ENCODE data around the gene BAIAP3. TPM values are rescaled to one million over a fixed set of nuclear protein-coding genes. Genes with fewer than 3 reads are reported as not detected.

The BAIAP3 gene
- total RNA-seq, 6 experiments from 2014 or later: 5.4 to 7.6 (median 5.8) TPM

DNA sequence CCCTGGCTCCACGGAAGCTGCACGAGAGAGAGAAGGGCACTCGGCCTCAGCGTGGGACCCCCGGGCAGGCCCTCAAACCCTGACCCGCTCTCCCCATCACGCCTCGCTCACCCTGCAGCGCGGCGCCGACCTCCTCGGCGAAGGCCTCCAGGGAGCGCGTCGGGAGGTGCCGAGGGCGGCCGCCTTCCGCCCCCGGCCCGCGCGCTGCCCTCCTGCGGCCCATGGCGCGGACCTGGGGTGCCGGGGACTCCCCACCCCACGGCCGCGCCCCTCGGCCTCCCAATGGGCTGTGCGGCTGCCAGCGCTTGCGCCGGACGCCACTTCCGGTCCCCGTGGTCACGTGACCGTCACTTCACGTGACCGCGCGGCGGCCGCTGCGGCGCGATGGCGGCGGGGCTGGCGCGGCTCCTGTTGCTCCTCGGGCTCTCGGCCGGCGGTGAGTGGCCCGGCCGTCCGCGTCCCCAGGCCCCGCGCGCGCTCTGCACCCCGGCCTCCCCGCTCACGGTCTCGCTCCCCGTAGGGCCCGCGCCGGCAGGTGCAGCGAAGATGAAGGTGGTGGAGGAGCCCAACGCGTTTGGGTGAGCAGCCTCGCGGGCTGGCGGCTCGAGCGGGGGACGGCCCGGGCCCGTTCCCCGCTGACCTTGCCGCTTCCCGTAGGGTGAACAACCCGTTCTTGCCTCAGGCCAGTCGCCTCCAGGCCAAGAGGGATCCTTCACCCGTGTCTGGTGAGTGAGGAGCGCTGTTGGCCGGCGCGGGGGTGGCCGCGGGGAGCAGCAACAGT is 18.3 kb downstream of the BAIAP3 start, which contains the start of the genes GNPTG and TSR3:
TSS of gene GNPTG (plus strand) at position 350 of the 781 bp plus-strand sequence. CDS start at position 385, 35 bp downstream.
TSS of gene TSR3 (minus strand) at position 297 of the 781 bp plus-strand sequence. CDS start at position 223, 74 bp downstream.
- TF ChIP-seq POLR2A (IDR thresholded peaks at IDR 0.05): peak; percentile 62
- TF ChIP-seq, protein P1, sequence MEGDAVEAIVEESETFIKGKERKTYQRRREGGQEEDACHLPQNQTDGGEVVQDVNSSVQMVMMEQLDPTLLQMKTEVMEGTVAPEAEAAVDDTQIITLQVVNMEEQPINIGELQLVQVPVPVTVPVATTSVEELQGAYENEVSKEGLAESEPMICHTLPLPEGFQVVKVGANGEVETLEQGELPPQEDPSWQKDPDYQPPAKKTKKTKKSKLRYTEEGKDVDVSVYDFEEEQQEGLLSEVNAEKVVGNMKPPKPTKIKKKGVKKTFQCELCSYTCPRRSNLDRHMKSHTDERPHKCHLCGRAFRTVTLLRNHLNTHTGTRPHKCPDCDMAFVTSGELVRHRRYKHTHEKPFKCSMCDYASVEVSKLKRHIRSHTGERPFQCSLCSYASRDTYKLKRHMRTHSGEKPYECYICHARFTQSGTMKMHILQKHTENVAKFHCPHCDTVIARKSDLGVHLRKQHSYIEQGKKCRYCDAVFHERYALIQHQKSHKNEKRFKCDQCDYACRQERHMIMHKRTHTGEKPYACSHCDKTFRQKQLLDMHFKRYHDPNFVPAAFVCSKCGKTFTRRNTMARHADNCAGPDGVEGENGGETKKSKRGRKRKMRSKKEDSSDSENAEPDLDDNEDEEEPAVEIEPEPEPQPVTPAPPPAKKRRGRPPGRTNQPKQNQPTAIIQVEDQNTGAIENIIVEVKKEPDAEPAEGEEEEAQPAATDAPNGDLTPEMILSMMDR (IDR thresholded peaks at IDR 0.05): no peak
- WGBS (ENCODE audit: insufficient coverage, low coverage, low lambda C conversion rate, missing lambda C conversion rate): 0% methylated on average over 9 of the region's 98 CpGs
- Histone ChIP-seq H3K9me3 (no peaks in the 10 kb centered on the region), H3K4me1 (peaks cover 0 to 26% (median 12%) of the 10 kb centered on the region in 4 donors), H3K27me3 (no peaks in the 10 kb centered on the region), H3K27ac (peak within 1 kb of the TSS; percentile 40 to 65 (median 57)), H3K36me3 (no peaks in the 10 kb centered on the region), H3K4me3 (peak within 1 kb of the TSS; percentile 98 to 100 (median 100))
- ATAC-seq: peak; percentile 64 to 86 (median 78)
- peak; percentile 83 to 88 (median 88) for DNase-seq
- intact Hi-C loops (cut with DNase I): no loop called here

DNA sequence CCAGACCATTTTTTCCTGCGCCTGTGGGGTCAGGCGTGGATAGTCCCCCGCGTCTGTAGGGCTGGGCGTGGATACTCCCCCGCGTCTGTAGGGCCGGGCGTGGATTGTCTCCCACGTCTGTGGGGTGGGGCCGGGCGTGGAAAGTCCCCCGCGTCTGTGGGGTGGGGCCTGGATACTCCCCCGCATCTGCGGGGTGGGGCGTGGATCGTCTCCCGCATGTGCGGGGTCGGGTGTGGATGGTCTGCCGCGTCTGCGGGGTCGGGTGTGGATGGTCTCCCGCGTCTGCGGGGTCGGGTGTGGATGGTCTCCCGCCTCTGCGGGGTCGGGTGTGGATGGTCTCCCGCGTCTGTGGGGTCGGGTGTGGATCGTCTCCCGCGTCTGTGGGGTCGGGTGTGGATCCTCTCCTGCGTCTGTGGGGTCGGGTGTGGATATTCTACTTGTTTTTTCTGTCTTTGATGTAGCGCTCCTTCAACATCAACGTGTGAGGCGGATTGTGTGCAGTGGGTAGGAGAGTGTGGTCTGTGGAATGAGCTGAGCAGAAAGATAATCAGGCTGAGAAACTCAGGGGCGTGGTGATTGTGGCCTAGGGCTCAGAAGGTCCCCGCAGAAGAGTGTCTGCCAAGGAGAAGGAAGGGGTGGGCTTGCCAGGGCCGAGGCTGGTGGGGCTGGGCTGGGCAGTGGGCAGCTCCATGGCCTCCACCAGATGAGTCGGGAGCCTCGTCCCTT is 21.5 kb downstream of the BAIAP3 start:
- Histone ChIP-seq H3K9me3 (no peaks in the 10 kb centered on the region), H3K36me3 (peaks cover 0 to 6% (median 0%) of the 10 kb centered on the region in 4 donors), H3K27ac (no peak overlapping the region), H3K27me3 (no peaks in the 10 kb centered on the region), H3K4me3 (no peak overlapping the region), H3K4me1 (peaks cover 0 to 26% (median 12%) of the 10 kb centered on the region in 4 donors)
- ATAC-seq (no peak), DNase-seq (no peak)
- intact Hi-C loops (cut with DNase I): no loop called here
- WGBS (ENCODE audit: insufficient coverage, low coverage, low lambda C conversion rate, missing lambda C conversion rate): 90% methylated on average over 22 of the region's 49 CpGs
- TF ChIP-seq, protein P1 (IDR thresholded peaks at IDR 0.05): no peak

DNA sequence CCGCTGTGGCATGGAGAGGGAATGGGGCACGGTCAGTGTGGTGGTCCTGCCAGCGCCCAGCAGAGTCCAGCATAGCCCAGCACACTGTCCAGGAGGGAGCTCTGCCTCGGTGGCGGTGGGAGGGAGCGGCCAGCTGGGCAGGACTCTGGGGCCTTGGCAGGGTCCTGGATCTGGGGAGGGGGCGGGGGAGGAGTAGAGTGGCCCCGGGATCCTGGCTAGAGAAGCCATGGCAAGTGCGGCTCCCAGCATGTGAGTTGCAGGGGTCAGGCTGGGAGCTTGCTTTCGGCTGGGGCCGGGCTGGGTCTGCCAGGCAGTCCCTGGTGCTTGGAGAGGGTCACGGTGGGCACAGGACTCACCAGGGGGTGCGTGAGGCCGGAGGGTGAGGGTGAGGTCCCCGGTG is 22.1 kb downstream of the BAIAP3 start:
- Histone ChIP-seq H3K4me1 (peaks cover 0 to 23% (median 11%) of the 10 kb centered on the region in 4 donors), H3K9me3 (no peaks in the 10 kb centered on the region), H3K36me3 (peaks cover 0 to 10% (median 0%) of the 10 kb centered on the region in 4 donors), H3K27ac (no peak overlapping the region), H3K4me3 (no peak overlapping the region), H3K27me3 (no peaks in the 10 kb centered on the region)
- intact Hi-C loops (cut with DNase I): no loop called here
- TF ChIP-seq POLR2A (IDR thresholded peaks at IDR 0.05): no peak
- TF ChIP-seq, protein P1 (IDR thresholded peaks at IDR 0.05): no peak
- no peak for DNase-seq
- ATAC-seq: no peak
- 90% methylated on average over 2 of the region's 15 CpGs for WGBS (ENCODE audit: insufficient coverage, low coverage, low lambda C conversion rate, missing lambda C conversion rate)

DNA sequence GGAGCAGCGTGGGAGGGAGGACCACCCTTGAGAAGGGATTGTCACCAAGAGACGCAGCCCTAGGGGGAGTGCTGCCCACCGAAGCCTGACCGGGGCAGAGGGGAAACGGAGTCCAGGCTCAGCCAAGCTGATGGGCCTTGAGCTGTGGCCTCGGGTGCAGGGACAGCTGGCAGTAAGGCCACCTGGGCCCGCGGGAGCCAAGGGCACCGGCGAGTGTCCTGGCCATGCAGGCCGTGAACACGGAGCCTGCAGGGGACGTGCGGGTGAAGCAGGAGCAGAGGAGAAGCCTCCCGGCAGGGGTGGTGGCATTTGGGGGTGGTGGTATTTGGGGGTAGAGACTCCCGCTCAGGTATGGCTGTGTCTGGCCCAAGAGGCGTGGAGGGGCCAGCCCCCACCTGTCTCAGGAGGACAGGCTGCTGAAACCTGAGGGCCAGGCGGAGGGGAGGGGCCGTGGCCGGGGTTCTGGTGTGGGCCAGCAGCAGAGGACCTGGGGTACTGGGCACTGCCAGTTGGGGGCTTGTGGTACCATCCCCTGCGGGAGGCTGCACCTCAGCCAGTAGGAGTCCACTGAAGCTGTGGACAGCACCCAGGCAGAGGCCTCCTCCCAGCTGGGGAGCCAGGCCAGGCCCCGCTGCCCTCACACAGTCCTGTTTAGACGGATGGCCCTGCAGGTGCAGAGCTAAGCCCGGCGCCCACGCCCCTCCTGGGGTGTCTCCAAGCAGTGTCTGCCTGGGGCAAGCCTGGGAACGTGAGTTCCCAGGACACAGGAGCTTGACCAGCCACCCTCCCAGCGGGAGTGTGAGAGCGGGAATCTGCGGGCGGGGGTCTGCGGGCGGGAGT is 22.8 kb downstream of the BAIAP3 start:
- no peak overlapping the region for H3K27ac ChIP-seq
- TF ChIP-seq, protein P1 (IDR thresholded peaks at IDR 0.05): no peak
- TF ChIP-seq POLR2A (IDR thresholded peaks at IDR 0.05): no peak
- ATAC-seq (peak in 2 of 4 donors; percentile 16 to 17), DNase-seq (no peak)
- peaks cover 0 to 16% (median 8%) of the 10 kb centered on the region in 4 donors for H3K4me1 ChIP-seq
- 83% methylated on average over 6 of the region's 33 CpGs for WGBS (ENCODE audit: insufficient coverage, low coverage, low lambda C conversion rate, missing lambda C conversion rate)
- intact Hi-C loops (cut with DNase I): no loop called here
- H3K4me3 ChIP-seq: no peak overlapping the region
- no peaks in the 10 kb centered on the region for H3K9me3 ChIP-seq
- H3K27me3 ChIP-seq: no peaks in the 10 kb centered on the region
- peaks cover 0 to 14% (median under 1%) of the 10 kb centered on the region in 4 donors for H3K36me3 ChIP-seq

Measured in right lobe of liver (tissue), 6 donors.